SK-N-SH (cell line): ENCODE results near the gene IRAK1BP1. TPM values are rescaled to one million over a fixed set of nuclear protein-coding genes. Genes with fewer than 3 reads are reported as not detected.
A peak's percentile ranks its signal among the peaks of the same experiment; 100 is the strongest.

ENCODE experiments used
- CTCF ChIA-PET: fragments of 300-600, 350-600 bp; formaldehyde crosslinking; extraction: SDS; loops from one replicate; lab custom pipeline; 2021; lab: Yijun Ruan, JAX
- POLR2A ChIA-PET: fragments of 350-600 bp; sonication (Branson Sonifier 250); formaldehyde crosslinking; extraction: SDS; loops from one replicate; lab custom pipeline; 2020; ENCODE audit warnings: antibody characterized with exemption, inconsistent platforms; lab: Yijun Ruan, JAX
- DNase-seq: peaks from one replicate; pipeline ENCODE4 v3.0.0; 2012
- H2AFZ ChIP-seq: fragments of 200-600 bp; sonication (generic); 2 replicates; pipeline ENCODE4 v1.8.1; 2016; ENCODE audit warnings: antibody characterized with exemption, mild to moderate bottlenecking, low read depth
- H3F3A ChIP-seq: fragments of 200-600 bp; sonication (generic); replicated peaks from 2 replicates; pipeline ENCODE3; 2016; ENCODE audit warnings: antibody characterized with exemption, mild to moderate bottlenecking; ENCODE audit not compliant: insufficient read depth
- H3K27ac ChIP-seq, 2 experiments: fragments of 200-500 bp in 1 of 2; fragments of 200-600 bp in 1 of 2; sonication (Bioruptor generic) in 1 of 2; sonication (generic), shearing (Covaris generic) in 1 of 2; 2 replicates each; pipeline versions ENCODE4 v1.5.1 to v1.6.1; 2014 to 2016; ENCODE audit warnings: low read depth in 2 of 2, inconsistent platforms in 1 of 2, low read length in 1 of 2, mild to moderate bottlenecking in 1 of 2, mixed read lengths in 1 of 2
- H3K27me3 ChIP-seq: fragments of 200-600 bp; sonication (generic), shearing (Covaris generic); 2 replicates; pipeline ENCODE4 v1.6.1; 2016; ENCODE audit warnings: mixed run types; ENCODE audit not compliant: insufficient read depth
- H3K36me3 ChIP-seq, 2 experiments: fragments of 200-500 bp in 1 of 2; fragments of 200-600 bp in 1 of 2; sonication (Bioruptor generic) in 1 of 2; sonication (generic) in 1 of 2; replicated peaks in 1 of 2; 2 replicates each; pipeline versions ENCODE3 to v1.5.1; 2014 to 2016; ENCODE audit warnings: low read length in 1 of 2, mild to moderate bottlenecking in 1 of 2; ENCODE audit not compliant: insufficient read depth in 2 of 2, control insufficient read depth in 1 of 2
- H3K4me1 ChIP-seq, 2 experiments: fragments of 200-500 bp in 1 of 2; fragments of 200-600 bp in 1 of 2; sonication (Bioruptor generic) in 1 of 2; sonication (generic), shearing (Covaris generic) in 1 of 2; 2 replicates each; pipeline versions ENCODE4 v1.5.1 to v1.6.1; 2014 to 2016; ENCODE audit warnings: low read depth in 1 of 2, low read length in 1 of 2, mixed run types in 1 of 2; ENCODE audit not compliant: insufficient read depth in 2 of 2, control insufficient read depth in 1 of 2
- H3K4me2 ChIP-seq: fragments of 200-600 bp; sonication (generic), shearing (Covaris generic); 2 replicates; pipeline ENCODE4 v1.6.1; 2017; ENCODE audit warnings: mixed run types
- H3K4me3 ChIP-seq, 2 experiments: fragments of 200-500 bp in 1 of 2; fragments of 200-600 bp in 1 of 2; sonication (Bioruptor generic) in 1 of 2; sonication (generic), shearing (Covaris generic) in 1 of 2; 2 replicates each; pipeline versions ENCODE4 v1.5.1 to v1.8.1; 2014 to 2016; ENCODE audit warnings: low read depth in 2 of 2, inconsistent platforms in 1 of 2, low read length in 1 of 2, mild to moderate bottlenecking in 1 of 2, mixed read lengths in 1 of 2, moderate library complexity in 1 of 2
- H3K79me2 ChIP-seq: fragments of 200-600 bp; sonication (generic); 2 replicates; pipeline ENCODE4 v1.8.1; 2017; ENCODE audit warnings: mild to moderate bottlenecking; ENCODE audit not compliant: insufficient read depth
- H3K9ac ChIP-seq: fragments of 200-600 bp; sonication (generic); 2 replicates; pipeline ENCODE4 v1.6.1; 2017; ENCODE audit warnings: mixed run types
- H3K9me2 ChIP-seq: fragments of 200-600 bp; sonication (generic); 2 replicates; pipeline ENCODE4 v1.6.1; 2017; ENCODE audit warnings: mixed run types
- H3K9me3 ChIP-seq: fragments of 200-600 bp; sonication (generic); 2 replicates; pipeline ENCODE4 v1.6.1; 2017; ENCODE audit warnings: mixed run types, mild to moderate bottlenecking, moderate library complexity
- H4K20me1 ChIP-seq: fragments of 200-600 bp; sonication (generic); 2 replicates; pipeline ENCODE4 v1.6.1; 2017; ENCODE audit warnings: mild to moderate bottlenecking, mixed run types; ENCODE audit not compliant: insufficient read depth
- CHD2 ChIP-seq: fragments of 150-350 bp; IDR thresholded peaks from 2 replicates; pipeline ENCODE4 v1.6.1; 2018; ENCODE audit warnings: low read length; ENCODE audit not compliant: partially characterized antibody
- EP300 ChIP-seq, 2 experiments: IDR thresholded peaks; 2 replicates each; pipeline versions ENCODE4 v1.4.0 to v1.6.1; 2012; ENCODE audit warnings: borderline replicate concordance in 1 of 2, low read depth in 1 of 2, low read length in 1 of 2
- EZH2phosphoT487 ChIP-seq: fragments of 200-600 bp; sonication (generic); IDR thresholded peaks from 2 replicates; pipeline ENCODE4 v1.6.1; 2017; ENCODE audit warnings: low read depth, mixed run types, mild to moderate bottlenecking, antibody characterized with exemption, moderate library complexity, borderline replicate concordance
- FOSL2 ChIP-seq: IDR thresholded peaks from 2 replicates; pipeline ENCODE4 v1.4.0; 2012; ENCODE audit warnings: low read depth, mild to moderate bottlenecking, moderate library complexity, borderline replicate concordance
- JUND ChIP-seq: IDR thresholded peaks from 2 replicates; pipeline ENCODE4 v1.4.0; 2012
- MXI1 ChIP-seq: IDR thresholded peaks from 2 replicates; pipeline ENCODE4 v1.6.1; 2012; ENCODE audit warnings: mild to moderate bottlenecking, low read depth, low read length, improper control_type of control experiment
- NRF1 ChIP-seq: IDR thresholded peaks from 2 replicates; pipeline ENCODE4 v1.6.1; 2012; ENCODE audit warnings: low read depth, mild to moderate bottlenecking, low read length
- POLR2AphosphoS5 ChIP-seq: IDR thresholded peaks from 2 replicates; pipeline ENCODE4 v1.6.1; 2012; ENCODE audit warnings: low read depth, low read length
- RXRA ChIP-seq: IDR thresholded peaks from 2 replicates; pipeline ENCODE4 v1.4.0; 2012; ENCODE audit warnings: low read depth, mild to moderate bottlenecking, borderline replicate concordance
- SMC3 ChIP-seq: IDR thresholded peaks from 2 replicates; pipeline ENCODE4 v1.6.1; 2012; ENCODE audit warnings: low read depth, low read length, improper control_type of control experiment
- TAF1 ChIP-seq: IDR thresholded peaks from 2 replicates; pipeline ENCODE4 v1.6.1; 2012; ENCODE audit warnings: low read depth, mild to moderate bottlenecking, low read length, moderate library complexity, borderline replicate concordance
- TCF12 ChIP-seq: IDR thresholded peaks from 2 replicates; pipeline ENCODE4 v1.4.0; 2012
- WGBS: methylation state at CpG from one replicate; pipeline ENCODE4 v1.1.6; 2017; ENCODE audit warnings: low lambda C conversion rate; 5-methylcytosine and 5-hydroxymethylcytosine counted together
- polyA plus RNA-seq, 3 experiments: library from polyadenylated mRNA; depleted of rRNA; stranded (reverse); fragments of >200 nt; gene quantifications; 2 replicates each; pipeline ENCODE4 v1.2.3, GENCODE V29; 2012
- TF ChIP-seq, protein P1 (sequence below): IDR thresholded peaks from 2 replicates; pipeline ENCODE4 v1.4.0; 2012; ENCODE audit warnings: low read depth, borderline replicate concordance
- TF ChIP-seq, protein P2 (sequence below): IDR thresholded peaks from 2 replicates; pipeline ENCODE4; 2012
- TF ChIP-seq, protein P3 (sequence below): fragments of 200-600 bp; sonication (generic); IDR thresholded peaks from 2 replicates; pipeline ENCODE4 v1.6.1; 2017; ENCODE audit warnings: antibody characterized with exemption, mild to moderate bottlenecking, moderate library complexity
- TF ChIP-seq, protein P4 (sequence below): IDR thresholded peaks from 2 replicates; pipeline ENCODE4 v1.4.0; 2012; ENCODE audit warnings: low read depth, borderline replicate concordance
- TF ChIP-seq, protein P5 (sequence below): IDR thresholded peaks from 2 replicates; pipeline ENCODE4 v1.6.1; 2012; ENCODE audit warnings: mild to moderate bottlenecking, low read depth, low read length, moderate library complexity

The IRAK1BP1 gene
- polyA plus RNA-seq, 1 of the 3 experiments (the other 2 are of a cell fraction), result 1.8 TPM

DNA sequence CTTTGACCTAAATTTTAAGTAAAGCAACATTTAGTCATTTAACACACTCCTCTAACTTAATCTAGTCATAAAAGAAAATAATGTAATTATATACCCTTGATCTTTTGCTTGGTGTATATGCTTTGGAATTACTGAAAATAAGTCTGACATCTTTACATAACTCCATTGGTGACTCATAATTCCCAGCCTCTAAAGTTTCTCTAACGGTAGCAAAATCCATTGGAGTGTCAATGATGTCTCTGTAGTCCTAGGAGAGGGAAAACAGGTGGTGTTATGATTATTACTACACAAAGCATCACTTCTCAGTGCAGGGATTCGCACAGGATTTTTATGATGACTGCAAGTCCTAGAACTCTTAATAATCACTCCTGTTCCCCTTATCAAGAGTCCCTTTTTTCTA, 80.2 kb downstream of the IRAK1BP1 start:
- Histone ChIP-seq H3K4me2 (no peak overlapping the region), H3K4me3 (no peak overlapping the region), H3K27me3 (no peaks in the 10 kb centered on the region), H3K9me2 (no peaks in the 10 kb centered on the region), H3K9me3 (0 out of 2 replicates have a peak, but pooled peaks cover 7% of the 10 kb centered on the region), H3K9ac (no peak overlapping the region), H4K20me1 (no peaks in the 10 kb centered on the region), H3K36me3 (peaks cover 76 to 89% of the 10 kb centered on the region in 2 experiments), H3K27ac (no peak overlapping the region), H3K79me2 (no peaks in the 10 kb centered on the region), H3F3A (peaks cover 13% of the 10 kb centered on the region), H3K4me1 (no peaks in the 10 kb centered on the region), H2AFZ (no peak overlapping the region)
- 66% methylated on average over 2 of the region's 2 CpGs for WGBS
- TF ChIP-seq POLR2AphosphoS5 (no peak), MXI1 (no peak), FOSL2 (0 out of 2 replicates have a peak, but pooled peaks have one; percentile 15)
- TF ChIP-seq, protein P1, sequence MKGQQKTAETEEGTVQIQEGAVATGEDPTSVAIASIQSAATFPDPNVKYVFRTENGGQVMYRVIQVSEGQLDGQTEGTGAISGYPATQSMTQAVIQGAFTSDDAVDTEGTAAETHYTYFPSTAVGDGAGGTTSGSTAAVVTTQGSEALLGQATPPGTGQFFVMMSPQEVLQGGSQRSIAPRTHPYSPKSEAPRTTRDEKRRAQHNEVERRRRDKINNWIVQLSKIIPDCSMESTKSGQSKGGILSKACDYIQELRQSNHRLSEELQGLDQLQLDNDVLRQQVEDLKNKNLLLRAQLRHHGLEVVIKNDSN, result no peak
- TF ChIP-seq, protein P2, sequence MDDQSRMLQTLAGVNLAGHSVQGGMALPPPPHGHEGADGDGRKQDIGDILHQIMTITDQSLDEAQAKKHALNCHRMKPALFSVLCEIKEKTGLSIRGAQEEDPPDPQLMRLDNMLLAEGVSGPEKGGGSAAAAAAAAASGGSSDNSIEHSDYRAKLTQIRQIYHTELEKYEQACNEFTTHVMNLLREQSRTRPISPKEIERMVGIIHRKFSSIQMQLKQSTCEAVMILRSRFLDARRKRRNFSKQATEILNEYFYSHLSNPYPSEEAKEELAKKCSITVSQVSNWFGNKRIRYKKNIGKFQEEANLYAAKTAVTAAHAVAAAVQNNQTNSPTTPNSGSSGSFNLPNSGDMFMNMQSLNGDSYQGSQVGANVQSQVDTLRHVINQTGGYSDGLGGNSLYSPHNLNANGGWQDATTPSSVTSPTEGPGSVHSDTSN, result no peak
- ChIA-PET POLR2A (no interaction called here), CTCF (no interaction called here)
- no peak for DNase-seq

DNA sequence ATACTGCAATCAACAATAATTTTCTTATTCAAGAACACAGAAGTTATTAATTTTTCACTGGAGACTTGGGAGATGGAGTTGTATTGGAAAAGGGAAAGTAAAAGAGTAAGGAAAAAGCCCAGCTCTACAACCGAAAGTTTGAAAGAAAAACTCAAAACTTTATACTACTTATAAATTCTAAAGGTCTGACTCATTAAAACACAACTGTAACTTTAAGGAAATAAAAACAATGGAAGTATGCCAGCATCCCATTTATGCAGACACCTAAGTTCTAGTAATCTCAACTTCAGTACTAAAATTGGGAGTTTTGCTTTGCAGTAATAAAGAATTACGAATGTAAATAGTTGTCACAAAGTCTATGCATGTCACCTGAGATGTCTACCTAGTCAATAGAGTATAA, 80.6 kb downstream of the IRAK1BP1 start:
- 90% methylated on average over 2 of the region's 2 CpGs for WGBS
- Histone ChIP-seq H3K36me3 (peaks cover 76 to 89% of the 10 kb centered on the region in 2 experiments), H3K4me1 (no peaks in the 10 kb centered on the region), H3K79me2 (no peaks in the 10 kb centered on the region), H3F3A (peaks cover 13% of the 10 kb centered on the region), H3K4me3 (no peak overlapping the region), H4K20me1 (no peaks in the 10 kb centered on the region), H3K9ac (no peak overlapping the region), H3K4me2 (no peak overlapping the region), H2AFZ (no peak overlapping the region), H3K9me3 (0 out of 2 replicates have a peak, but pooled peaks cover 7% of the 10 kb centered on the region), H3K9me2 (no peaks in the 10 kb centered on the region), H3K27ac (no peak overlapping the region), H3K27me3 (no peaks in the 10 kb centered on the region)
- no peak for DNase-seq
- ChIA-PET POLR2A (no interaction called here), CTCF (no interaction called here)
- TF ChIP-seq RXRA (no peak), JUND (no peak), SMC3 (no peak), TAF1 (no peak), CHD2 (no peak), TCF12 (no peak), EZH2phosphoT487 (no peak), EP300 (IDR thresholded peaks at IDR 0.05; ENCODE audit: borderline replicate concordance in 1 of 2, low read depth in 1 of 2, low read length in 1 of 2) (no peak), NRF1 (no peak), MXI1 (no peak)
- TF ChIP-seq, protein P3, sequence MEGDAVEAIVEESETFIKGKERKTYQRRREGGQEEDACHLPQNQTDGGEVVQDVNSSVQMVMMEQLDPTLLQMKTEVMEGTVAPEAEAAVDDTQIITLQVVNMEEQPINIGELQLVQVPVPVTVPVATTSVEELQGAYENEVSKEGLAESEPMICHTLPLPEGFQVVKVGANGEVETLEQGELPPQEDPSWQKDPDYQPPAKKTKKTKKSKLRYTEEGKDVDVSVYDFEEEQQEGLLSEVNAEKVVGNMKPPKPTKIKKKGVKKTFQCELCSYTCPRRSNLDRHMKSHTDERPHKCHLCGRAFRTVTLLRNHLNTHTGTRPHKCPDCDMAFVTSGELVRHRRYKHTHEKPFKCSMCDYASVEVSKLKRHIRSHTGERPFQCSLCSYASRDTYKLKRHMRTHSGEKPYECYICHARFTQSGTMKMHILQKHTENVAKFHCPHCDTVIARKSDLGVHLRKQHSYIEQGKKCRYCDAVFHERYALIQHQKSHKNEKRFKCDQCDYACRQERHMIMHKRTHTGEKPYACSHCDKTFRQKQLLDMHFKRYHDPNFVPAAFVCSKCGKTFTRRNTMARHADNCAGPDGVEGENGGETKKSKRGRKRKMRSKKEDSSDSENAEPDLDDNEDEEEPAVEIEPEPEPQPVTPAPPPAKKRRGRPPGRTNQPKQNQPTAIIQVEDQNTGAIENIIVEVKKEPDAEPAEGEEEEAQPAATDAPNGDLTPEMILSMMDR, result no peak
- TF ChIP-seq, protein P4, sequence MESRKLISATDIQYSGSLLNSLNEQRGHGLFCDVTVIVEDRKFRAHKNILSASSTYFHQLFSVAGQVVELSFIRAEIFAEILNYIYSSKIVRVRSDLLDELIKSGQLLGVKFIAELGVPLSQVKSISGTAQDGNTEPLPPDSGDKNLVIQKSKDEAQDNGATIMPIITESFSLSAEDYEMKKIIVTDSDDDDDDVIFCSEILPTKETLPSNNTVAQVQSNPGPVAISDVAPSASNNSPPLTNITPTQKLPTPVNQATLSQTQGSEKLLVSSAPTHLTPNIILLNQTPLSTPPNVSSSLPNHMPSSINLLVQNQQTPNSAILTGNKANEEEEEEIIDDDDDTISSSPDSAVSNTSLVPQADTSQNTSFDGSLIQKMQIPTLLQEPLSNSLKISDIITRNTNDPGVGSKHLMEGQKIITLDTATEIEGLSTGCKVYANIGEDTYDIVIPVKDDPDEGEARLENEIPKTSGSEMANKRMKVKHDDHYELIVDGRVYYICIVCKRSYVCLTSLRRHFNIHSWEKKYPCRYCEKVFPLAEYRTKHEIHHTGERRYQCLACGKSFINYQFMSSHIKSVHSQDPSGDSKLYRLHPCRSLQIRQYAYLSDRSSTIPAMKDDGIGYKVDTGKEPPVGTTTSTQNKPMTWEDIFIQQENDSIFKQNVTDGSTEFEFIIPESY, result no peak
- TF ChIP-seq, protein P1, result no peak
- TF ChIP-seq, protein P5, sequence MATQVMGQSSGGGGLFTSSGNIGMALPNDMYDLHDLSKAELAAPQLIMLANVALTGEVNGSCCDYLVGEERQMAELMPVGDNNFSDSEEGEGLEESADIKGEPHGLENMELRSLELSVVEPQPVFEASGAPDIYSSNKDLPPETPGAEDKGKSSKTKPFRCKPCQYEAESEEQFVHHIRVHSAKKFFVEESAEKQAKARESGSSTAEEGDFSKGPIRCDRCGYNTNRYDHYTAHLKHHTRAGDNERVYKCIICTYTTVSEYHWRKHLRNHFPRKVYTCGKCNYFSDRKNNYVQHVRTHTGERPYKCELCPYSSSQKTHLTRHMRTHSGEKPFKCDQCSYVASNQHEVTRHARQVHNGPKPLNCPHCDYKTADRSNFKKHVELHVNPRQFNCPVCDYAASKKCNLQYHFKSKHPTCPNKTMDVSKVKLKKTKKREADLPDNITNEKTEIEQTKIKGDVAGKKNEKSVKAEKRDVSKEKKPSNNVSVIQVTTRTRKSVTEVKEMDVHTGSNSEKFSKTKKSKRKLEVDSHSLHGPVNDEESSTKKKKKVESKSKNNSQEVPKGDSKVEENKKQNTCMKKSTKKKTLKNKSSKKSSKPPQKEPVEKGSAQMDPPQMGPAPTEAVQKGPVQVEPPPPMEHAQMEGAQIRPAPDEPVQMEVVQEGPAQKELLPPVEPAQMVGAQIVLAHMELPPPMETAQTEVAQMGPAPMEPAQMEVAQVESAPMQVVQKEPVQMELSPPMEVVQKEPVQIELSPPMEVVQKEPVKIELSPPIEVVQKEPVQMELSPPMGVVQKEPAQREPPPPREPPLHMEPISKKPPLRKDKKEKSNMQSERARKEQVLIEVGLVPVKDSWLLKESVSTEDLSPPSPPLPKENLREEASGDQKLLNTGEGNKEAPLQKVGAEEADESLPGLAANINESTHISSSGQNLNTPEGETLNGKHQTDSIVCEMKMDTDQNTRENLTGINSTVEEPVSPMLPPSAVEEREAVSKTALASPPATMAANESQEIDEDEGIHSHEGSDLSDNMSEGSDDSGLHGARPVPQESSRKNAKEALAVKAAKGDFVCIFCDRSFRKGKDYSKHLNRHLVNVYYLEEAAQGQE, result no peak
